KMS-11 (cell line): Measurements from ENCODE around the gene STARD4.

Source experiments
- H2AFZ ChIP-seq: fragments of 200-600 bp; sonication (generic); 2 replicates; pipeline ENCODE4 v1.6.1; 2016; ENCODE audit warnings: antibody characterized with exemption, mixed run types, low read depth
- H3K27ac ChIP-seq: fragments of 200-600 bp; sonication (generic); 2 replicates; pipeline ENCODE4 v1.6.1; 2016; ENCODE audit warnings: mild to moderate bottlenecking, mixed run types
- H3K27me3 ChIP-seq: fragments of 200-600 bp; sonication (generic); 2 replicates; pipeline ENCODE4 v1.6.1; 2017; ENCODE audit warnings: mild to moderate bottlenecking, low read depth, mixed run types, moderate library complexity; ENCODE audit not compliant: insufficient read depth
- H3K36me3 ChIP-seq: fragments of 200-600 bp; sonication (generic); 2 replicates; pipeline ENCODE4 v1.6.1; 2017; ENCODE audit warnings: mild to moderate bottlenecking, mixed run types; ENCODE audit not compliant: insufficient read depth
- H3K4me1 ChIP-seq: fragments of 200-600 bp; sonication (generic); 2 replicates; pipeline ENCODE4 v1.6.1; 2016; ENCODE audit warnings: mild to moderate bottlenecking, low read depth, mixed run types; ENCODE audit not compliant: poor library complexity, severe bottlenecking
- H3K4me2 ChIP-seq: fragments of 200-600 bp; sonication (generic); 2 replicates; pipeline ENCODE4 v1.7.0; 2016; ENCODE audit warnings: mild to moderate bottlenecking, mixed run types
- H3K4me3 ChIP-seq: fragments of 200-600 bp; sonication (generic); IDR thresholded peaks from 2 replicates; pipeline ENCODE4 v1.6.1; 2017; ENCODE audit warnings: low read depth, low read length, mixed read lengths; ENCODE audit not compliant: insufficient read depth
- H3K79me2 ChIP-seq: fragments of 200-600 bp; sonication (generic); 2 replicates; pipeline ENCODE4 v1.6.1; 2016; ENCODE audit warnings: low read depth, mixed run types; ENCODE audit not compliant: insufficient read depth
- H3K9ac ChIP-seq: fragments of 200-600 bp; sonication (generic); 2 replicates; pipeline ENCODE4 v1.6.1; 2016; ENCODE audit warnings: mild to moderate bottlenecking, mixed run types
- H4K20me1 ChIP-seq: fragments of 200-600 bp; sonication (generic); 2 replicates; pipeline ENCODE4 v1.6.1; 2016; ENCODE audit warnings: mild to moderate bottlenecking, mixed run types; ENCODE audit not compliant: insufficient read depth
- CTCF ChIP-seq: fragments of 200-600 bp; sonication (generic); conservative IDR thresholded peaks from 2 replicates; pipeline ENCODE4 v1.6.1; 2017; ENCODE audit warnings: low read depth, mild to moderate bottlenecking, antibody characterized with exemption, low read length, moderate library complexity, mixed read lengths

Gene STARD4

GRCh38 chr5:111463311-111463710, 49.0 kb downstream of the STARD4 start:
- H4K20me1 ChIP-seq, result no peaks in the 10 kb centered on the region
- no peak overlapping the region for H3K9ac ChIP-seq
- no peak overlapping the region for H3K27ac ChIP-seq
- H3K27me3 ChIP-seq, result no peaks in the 10 kb centered on the region
- H2AFZ ChIP-seq, result no peak overlapping the region
- no peaks in the 10 kb centered on the region for H3K79me2 ChIP-seq
- H3K4me1 ChIP-seq, result no peaks in the 10 kb centered on the region
- no peak for TF ChIP-seq CTCF
- H3K4me3 ChIP-seq, result no peak overlapping the region
- no peaks in the 10 kb centered on the region for H3K36me3 ChIP-seq
- no peak overlapping the region for H3K4me2 ChIP-seq

GRCh38 chr5:111461934-111462333, 50.4 kb downstream of the STARD4 start:
- H3K79me2 ChIP-seq, result no peaks in the 10 kb centered on the region
- H3K27me3 ChIP-seq, result no peaks in the 10 kb centered on the region
- no peak overlapping the region for H3K4me2 ChIP-seq
- H2AFZ ChIP-seq, result no peak overlapping the region
- no peak overlapping the region for H3K9ac ChIP-seq
- H3K4me1 ChIP-seq, result no peaks in the 10 kb centered on the region
- H3K4me3 ChIP-seq, result no peak overlapping the region
- H4K20me1 ChIP-seq, result no peaks in the 10 kb centered on the region
- no peaks in the 10 kb centered on the region for H3K36me3 ChIP-seq
- no peak overlapping the region for H3K27ac ChIP-seq
- TF ChIP-seq CTCF, result no peak

- no peaks in the 10 kb centered on the region for H3K27me3 ChIP-seq
- no peaks in the 10 kb centered on the region for H4K20me1 ChIP-seq
- H3K79me2 ChIP-seq, result no peaks in the 10 kb centered on the region
- no peaks in the 10 kb centered on the region for H3K36me3 ChIP-seq
- H2AFZ ChIP-seq, result no peak overlapping the region
- no peak for TF ChIP-seq CTCF
- no peak overlapping the region for H3K4me2 ChIP-seq
- no peak overlapping the region for H3K4me3 ChIP-seq
- no peaks in the 10 kb centered on the region for H3K4me1 ChIP-seq
- H3K9ac ChIP-seq, result no peak overlapping the region
- no peak overlapping the region for H3K27ac ChIP-seq
Measured at GRCh38 chr5:111461255-111461671, 51.1 kb downstream of the STARD4 start.

- no peaks in the 10 kb centered on the region for H3K79me2 ChIP-seq
- no peak overlapping the region for H3K9ac ChIP-seq
- H3K36me3 ChIP-seq, result no peaks in the 10 kb centered on the region
- H3K4me3 ChIP-seq, result no peak overlapping the region
- H4K20me1 ChIP-seq, result no peaks in the 10 kb centered on the region
- no peak for TF ChIP-seq CTCF
- H3K4me1 ChIP-seq, result no peaks in the 10 kb centered on the region
- H3K27ac ChIP-seq, result no peak overlapping the region
- H3K4me2 ChIP-seq, result no peak overlapping the region
- H3K27me3 ChIP-seq, result no peaks in the 10 kb centered on the region
- H2AFZ ChIP-seq, result no peak overlapping the region
Measured at GRCh38 chr5:111454776-111455175, 57.6 kb downstream of the STARD4 start.

- H3K4me3 ChIP-seq, result no peak overlapping the region
- no peaks in the 10 kb centered on the region for H3K36me3 ChIP-seq
- H4K20me1 ChIP-seq, result no peaks in the 10 kb centered on the region
- H3K4me2 ChIP-seq, result no peak overlapping the region
- no peaks in the 10 kb centered on the region for H3K27me3 ChIP-seq
- H2AFZ ChIP-seq, result no peak overlapping the region
- no peaks in the 10 kb centered on the region for H3K4me1 ChIP-seq
- H3K79me2 ChIP-seq, result no peaks in the 10 kb centered on the region
- H3K9ac ChIP-seq, result no peak overlapping the region
- TF ChIP-seq CTCF, result no peak
- no peak overlapping the region for H3K27ac ChIP-seq
Measured at GRCh38 chr5:111454198-111454622, 58.1 kb downstream of the STARD4 start.
